Stimulated activated naive CD4-positive, alpha-beta T cell (primary cell): ENCODE data around the gene G3BP1.
"Not testable (repeated sequence)": the region's sequence is repeated elsewhere in the genome, so short reads cannot be mapped to it uniquely, and the experiment has no call there.

Source experiments
- DNase-seq, 6 experiments: peaks; one replicate each; lab custom pipeline; 2025; lab: John Stamatoyannopoulos, UW

Gene G3BP1

GRCh38 chr5:151771259-151772028 lies at the start of gene G3BP1:
Gene G3BP1, plus strand, starts transcription at chr5:151771954. Its CDS starts 14,667 bp downstream, at chr5:151786621.
- peak; percentile 94 to 100 (median 99) for DNase-seq

- DNase-seq: no peak
Measured at GRCh38 chr5:151722546-151722945, 49.2 kb upstream of the G3BP1 start.

GRCh38 chr5:151724360-151724759 lies 47.4 kb upstream of the G3BP1 start:
- DNase-seq: no peak

GRCh38 chr5:151729597-151729996 lies 42.2 kb upstream of the G3BP1 start:
- DNase-seq: not testable (repeated sequence)

DNA sequence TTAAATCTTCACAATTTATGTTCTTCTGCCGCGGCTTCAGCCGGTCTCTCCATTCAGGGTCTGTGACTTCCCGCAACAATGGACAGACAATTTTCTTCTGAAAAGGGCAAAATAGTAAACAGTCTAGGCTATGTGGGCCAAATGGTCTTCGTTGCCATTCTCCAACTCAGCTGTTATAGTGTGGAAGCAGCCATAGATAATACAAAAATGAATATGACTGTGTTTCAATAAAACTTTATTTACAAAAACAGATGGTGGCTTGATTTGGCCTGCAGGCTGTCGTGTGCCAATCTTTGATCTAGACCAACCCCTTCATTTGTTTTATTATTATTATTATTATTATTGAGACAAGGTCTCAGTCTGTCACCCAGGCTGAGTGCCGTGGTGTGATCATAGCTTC lies 41.4 kb upstream of the G3BP1 start:
- no peak for DNase-seq

DNA sequence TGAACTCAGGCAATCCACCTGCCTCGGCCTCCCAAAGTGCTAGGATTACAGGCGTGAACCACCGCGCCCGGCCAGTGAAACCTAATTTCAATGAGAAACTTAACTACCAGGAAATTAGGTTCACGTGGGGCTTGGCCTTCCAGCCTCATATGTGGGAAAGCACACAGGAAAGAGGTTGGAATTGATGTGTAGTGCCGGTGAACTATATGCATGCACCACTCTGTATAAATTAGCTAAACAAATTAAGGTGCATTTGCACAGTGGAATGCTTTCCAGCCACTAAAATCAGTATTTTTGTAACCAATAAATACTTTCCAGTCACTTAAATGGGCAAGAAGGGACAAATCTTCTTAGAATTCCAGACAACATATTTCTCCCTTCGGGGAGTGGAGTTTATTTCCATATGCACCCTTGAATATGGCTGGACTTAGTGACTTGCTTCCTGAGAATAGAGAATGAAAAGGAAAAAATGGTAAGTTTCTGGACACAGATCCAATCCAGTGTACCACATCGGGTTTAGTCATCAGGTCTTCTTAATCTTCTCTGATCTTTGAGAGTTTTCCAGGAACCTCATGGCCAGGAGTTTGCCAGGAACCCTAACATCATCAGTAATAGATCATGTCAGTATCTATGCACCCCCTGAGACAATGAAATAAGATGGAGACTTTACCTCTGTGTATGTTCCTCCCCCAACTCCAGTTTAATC lies 38.2 kb upstream of the G3BP1 start:
- DNase-seq: no peak

- DNase-seq: no peak
Measured at GRCh38 chr5:151734064-151734408, 37.7 kb upstream of the G3BP1 start.

DNA sequence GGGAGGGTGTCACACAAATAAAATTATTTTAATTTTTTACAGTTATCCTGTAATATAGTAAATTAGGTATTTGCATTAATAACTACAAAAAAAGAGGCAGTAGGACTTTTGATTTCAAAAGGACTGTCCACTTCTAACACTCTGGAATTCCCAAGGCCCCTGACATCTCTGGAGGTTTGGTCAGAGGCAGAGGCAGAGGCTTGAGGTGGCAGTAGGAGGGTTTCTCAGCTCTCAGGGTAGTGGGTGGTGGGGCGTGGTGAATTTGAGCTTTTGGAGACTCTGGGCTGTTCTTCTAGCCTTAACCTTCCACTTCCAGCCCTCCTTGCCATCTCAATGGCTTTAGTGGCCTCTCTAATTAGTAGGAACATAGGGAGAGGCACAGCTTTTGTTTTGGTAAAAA lies 36.1 kb upstream of the G3BP1 start:
- no peak for DNase-seq

GRCh38 chr5:151737431-151737830 lies 34.3 kb upstream of the G3BP1 start:
- no peak for DNase-seq

GRCh38 chr5:151738125-151738848 lies 33.5 kb upstream of the G3BP1 start:
- DNase-seq: no peak

- no peak for DNase-seq
Measured at GRCh38 chr5:151739395-151739794, 32.4 kb upstream of the G3BP1 start.

DNA sequence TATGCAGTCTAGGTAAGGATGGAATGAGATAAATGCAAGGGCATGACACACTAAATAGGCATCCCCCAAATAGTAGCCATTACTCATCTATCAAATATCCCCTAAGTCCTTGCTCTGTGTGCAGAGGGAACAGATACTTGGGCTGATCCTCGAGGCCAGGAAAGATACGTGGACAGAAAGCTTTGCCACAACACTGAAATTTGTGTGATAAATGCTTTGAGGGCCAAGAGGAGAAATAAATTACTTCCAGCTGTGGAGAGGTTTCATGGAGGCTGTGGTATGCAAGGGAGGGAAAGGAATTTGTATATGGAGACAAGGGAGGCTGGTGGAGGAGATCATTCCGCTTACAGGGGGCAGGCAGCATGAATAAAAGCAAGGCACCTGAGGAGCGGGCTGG lies 31.8 kb upstream of the G3BP1 start:
- no peak for DNase-seq

- peak in 5 of 6 experiments; percentile 13 to 48 (median 17) for DNase-seq
Measured at GRCh38 chr5:151740336-151740942, 31.3 kb upstream of the G3BP1 start.

GRCh38 chr5:151740958-151741373 lies 30.8 kb upstream of the G3BP1 start:
- no peak for DNase-seq

GRCh38 chr5:151741678-151742423 lies 29.9 kb upstream of the G3BP1 start:
- DNase-seq: no peak

GRCh38 chr5:151742870-151743294 lies 28.9 kb upstream of the G3BP1 start:
- DNase-seq: no peak

DNA sequence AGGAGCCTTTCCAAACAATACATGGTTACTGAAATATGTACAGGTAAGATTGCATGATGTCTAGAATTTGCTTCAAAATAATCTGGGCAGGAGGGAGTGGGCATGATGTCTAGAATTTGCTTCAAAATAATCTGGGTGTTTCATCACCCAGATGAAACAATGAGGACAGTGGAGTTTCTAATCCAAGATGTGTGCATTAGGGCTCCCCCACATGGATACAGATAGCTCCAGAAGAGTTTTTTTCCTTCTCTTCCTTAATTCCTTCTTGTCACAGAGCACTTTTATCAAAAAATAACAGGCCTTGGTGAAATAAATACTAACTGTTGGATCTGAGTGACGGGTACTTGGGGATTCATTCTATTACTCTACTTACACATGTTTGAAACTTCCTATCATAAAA lies 28.2 kb upstream of the G3BP1 start:
- no peak for DNase-seq

DNA sequence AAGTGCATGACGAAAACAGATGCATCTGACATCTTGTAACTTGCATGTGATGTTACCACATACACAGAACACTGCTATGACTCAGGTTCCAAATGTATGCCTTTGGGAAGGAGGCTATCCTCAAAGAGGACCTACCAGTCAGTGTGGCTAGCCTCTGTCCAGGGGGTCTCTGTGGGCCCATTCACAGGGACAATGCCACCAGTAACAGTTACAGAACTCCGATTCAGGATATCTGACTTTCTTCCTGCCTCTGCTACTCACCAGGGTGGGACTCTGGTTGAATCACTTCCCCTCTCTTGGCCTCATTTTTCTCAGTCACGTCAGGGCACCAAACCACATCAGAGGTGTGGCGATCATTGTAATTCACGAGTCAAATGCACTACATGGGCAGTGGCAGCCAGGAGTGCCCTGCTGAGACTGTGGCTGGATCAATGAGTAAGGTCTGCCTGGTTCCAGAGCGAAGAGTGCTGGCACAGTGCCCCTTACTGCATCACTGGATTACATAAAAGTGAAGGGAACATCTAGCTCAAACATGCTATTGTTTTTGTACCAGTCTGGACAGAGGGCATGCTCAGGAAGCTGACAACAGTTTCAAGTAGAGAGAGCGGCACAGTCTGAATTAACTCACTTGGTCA lies 26.6 kb upstream of the G3BP1 start:
- no peak for DNase-seq

GRCh38 chr5:151750121-151750520 lies 21.6 kb upstream of the G3BP1 start:
- no peak for DNase-seq

DNA sequence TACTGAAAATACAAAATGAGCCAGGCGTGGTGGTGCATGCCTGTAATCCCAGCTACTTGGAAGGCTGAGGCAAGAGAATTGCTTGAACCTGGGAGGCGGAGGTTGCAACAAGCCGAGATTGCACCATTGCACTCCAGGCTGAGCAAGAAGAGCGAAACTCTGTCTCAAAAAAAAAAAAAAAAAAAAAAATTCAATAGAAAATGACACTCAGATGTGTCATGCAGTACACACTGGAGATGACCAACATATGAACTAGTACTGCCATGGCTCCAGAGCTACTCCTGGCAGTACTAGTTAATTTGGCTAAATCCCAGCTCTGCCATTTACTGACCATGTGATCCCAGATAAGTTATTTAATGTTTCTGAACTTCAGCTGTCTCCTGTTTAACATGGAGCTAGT lies 20.7 kb upstream of the G3BP1 start:
- no peak for DNase-seq

GRCh38 chr5:151751593-151751992 lies 20.2 kb upstream of the G3BP1 start:
- DNase-seq: no peak
